ENCODE measurements around the gene ANKRD55.
"Not testable (repeated sequence)": the region's sequence is repeated elsewhere in the genome, so short reads cannot be mapped to it uniquely, and the experiment has no call there.

- not testable (repeated sequence) for TF ChIP-seq CTCF, POLR2AphosphoS5 (IDR thresholded peaks at IDR 0.05)
Observed at GRCh38 chr5:56156585-56157190, 76.4 kb downstream of the ANKRD55 start.
